AG10803 (cell line): ENCODE measurements around the gene GRAMD1B.

ENCODE experiments used
- DNase-seq: peaks from one replicate; pipeline ENCODE4 v3.0.0; 2010; ENCODE audit warnings: low read depth
- H3K4me3 ChIP-seq: 2 replicates; pipeline ENCODE4 v1.5.1; 2011; ENCODE audit warnings: mild to moderate bottlenecking, low read length, control low read depth
- CTCF ChIP-seq: conservative IDR thresholded peaks from 2 replicates; pipeline ENCODE4 v1.5.1; 2011; ENCODE audit warnings: mild to moderate bottlenecking, low read length, control low read depth, inconsistent platforms

GRAMD1B gene

DNA sequence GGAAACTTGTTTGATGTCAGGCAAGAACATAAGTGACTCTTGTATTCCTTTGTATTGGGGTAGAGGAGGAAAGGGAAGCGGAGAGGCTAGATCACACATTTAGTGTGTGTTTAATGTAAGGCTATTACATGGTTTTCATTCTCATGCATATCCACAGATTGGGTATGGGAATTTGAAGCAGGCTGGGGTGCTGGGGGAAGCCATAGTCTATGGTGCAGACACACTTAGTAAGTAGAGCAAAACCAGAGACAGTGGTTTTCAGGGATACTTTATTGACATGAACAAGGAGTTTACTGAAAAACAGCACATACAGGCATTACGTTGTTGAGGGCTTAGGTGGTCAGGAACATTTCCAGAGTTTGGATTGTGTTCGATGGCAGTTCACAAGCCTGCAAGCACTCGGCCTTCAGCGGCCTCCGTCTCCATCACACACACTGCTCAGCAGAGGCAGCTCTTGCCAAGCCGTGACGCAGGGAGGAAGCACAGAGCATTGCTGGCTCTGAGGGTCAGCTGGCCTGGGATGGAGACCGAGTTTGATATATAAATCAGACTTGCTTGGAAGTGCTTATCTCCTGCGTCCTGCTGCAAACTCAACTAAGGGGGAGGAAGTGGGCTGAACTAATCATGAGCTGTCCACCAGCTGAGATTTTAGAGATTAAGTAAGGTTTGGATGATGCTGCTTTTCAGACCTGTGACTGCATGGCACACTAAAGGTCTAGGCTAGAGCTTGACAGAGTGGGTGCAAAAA, 199.0 kb downstream of the GRAMD1B start:
- DNase-seq = peak; percentile 31
- TF ChIP-seq CTCF = no peak
- no peak overlapping the region for H3K4me3 ChIP-seq

DNA sequence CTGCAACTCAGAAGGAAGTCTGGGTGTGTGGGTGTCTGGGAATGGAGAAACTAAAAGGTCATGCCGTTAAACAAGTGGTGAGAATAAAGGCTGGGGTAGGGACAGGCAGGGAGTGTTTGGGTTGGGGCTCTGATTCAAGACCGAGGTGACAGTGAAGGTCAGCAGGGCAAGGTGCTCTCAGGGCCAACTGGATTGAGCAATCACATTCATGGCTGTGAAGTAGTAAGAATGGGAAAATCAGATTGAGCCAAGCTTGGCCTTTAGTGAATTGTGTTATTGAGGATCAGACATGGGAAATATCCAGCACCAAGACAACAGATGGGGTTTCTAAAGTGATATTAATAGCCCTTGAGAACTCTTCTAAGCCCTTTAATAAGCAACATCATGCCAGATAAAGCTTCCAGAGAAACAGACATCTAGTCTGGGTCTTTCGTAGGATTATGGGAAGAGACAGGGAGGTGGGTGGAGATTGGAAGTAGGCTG, 200.1 kb downstream of the GRAMD1B start:
- DNase-seq = no peak
- no peak for TF ChIP-seq CTCF
- no peak overlapping the region for H3K4me3 ChIP-seq

GRCh38 chr11:123640029-123640428, 210.0 kb downstream of the GRAMD1B start:
- DNase-seq = no peak
- TF ChIP-seq CTCF = no peak
- no peak overlapping the region for H3K4me3 ChIP-seq

GRCh38 chr11:123640677-123641494, 210.8 kb downstream of the GRAMD1B start:
- H3K4me3 ChIP-seq = no peak overlapping the region
- DNase-seq = peak; percentile 25
- peak; percentile 78 for TF ChIP-seq CTCF

DNA sequence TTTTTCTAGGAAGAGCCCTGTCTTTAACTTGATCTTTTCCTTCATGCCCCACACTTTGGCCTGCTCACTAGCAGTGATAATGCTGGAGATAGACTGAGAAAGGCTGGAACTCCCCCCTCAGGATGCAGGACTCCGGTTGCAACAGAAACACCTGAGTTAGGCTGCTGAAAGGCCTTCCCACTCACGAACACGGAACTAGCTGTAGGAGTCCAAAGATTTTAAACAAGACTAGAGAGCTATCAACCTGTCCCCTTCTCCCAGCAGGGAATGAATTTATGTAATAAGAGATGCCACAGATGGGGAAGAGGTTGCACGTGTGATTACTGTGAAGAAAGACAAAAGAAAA, 211.4 kb downstream of the GRAMD1B start:
- no peak for DNase-seq
- H3K4me3 ChIP-seq = no peak overlapping the region
- TF ChIP-seq CTCF = no peak

DNA sequence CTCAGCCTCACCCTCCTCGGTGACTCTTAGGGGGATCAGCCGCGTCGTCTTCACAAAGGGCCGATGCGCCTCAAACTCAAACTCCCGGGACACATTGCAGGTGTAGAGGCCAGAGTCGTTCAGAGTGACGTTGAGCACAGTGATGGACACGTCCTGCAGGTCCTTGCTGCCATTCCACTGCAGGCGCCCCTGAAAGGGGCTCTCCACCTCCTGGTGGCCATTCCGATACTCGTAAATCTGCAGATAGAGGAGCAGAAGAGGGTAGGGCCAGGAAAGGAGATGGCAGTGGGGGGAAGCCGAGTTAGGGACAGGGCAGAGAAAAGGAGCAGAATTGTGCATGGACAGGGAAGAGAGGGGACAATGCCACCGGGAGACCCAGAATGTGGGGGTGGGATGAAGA, 212.4 kb downstream of the GRAMD1B start:
- H3K4me3 ChIP-seq = no peak overlapping the region
- TF ChIP-seq CTCF = no peak
- no peak for DNase-seq
